ENCODE measurements around the gene CAMK2A. TPM values are rescaled to one million over a fixed set of nuclear protein-coding genes. Genes with fewer than 3 reads are reported as not detected.

Gene CAMK2A
- total RNA-seq, 4 donors from 2014 or later = 32.0 to 78.1 (median 48.6) TPM

DNA sequence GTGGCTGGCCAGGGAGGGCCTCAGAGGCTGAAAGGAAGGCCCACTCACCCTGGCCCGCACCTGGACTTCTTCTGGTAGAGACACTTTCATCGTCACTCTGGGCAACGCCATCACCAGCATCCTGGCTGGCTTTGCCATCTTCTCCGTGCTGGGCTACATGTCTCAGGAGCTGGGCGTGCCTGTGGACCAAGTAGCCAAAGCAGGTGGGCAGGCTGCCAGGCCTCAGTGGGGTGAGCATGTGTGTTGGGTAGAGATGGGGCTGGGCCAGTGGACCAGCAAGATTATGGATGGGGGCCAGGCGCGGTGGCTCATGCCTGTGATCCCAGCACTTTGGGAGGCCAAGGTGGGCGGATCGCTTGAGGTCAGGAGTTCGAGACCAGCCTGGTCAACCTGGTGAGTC lies 87.1 kb downstream of the CAMK2A start:
- no peaks in the 10 kb centered on the region for H3K9me3 ChIP-seq
- ATAC-seq = no peak
- H3K4me1 ChIP-seq = no peaks in the 10 kb centered on the region
- TF ChIP-seq POLR2A (IDR thresholded peaks at IDR 0.05) (no peak), CTCF (IDR thresholded peaks at IDR 0.05 in 4 of 5, conservative IDR thresholded peaks at IDR 0.05 in 1 of 5) (no peak)
- no peak for DNase-seq
- H3K4me3 ChIP-seq = no peak overlapping the region
- no peaks in the 10 kb centered on the region for H3K36me3 ChIP-seq
- in situ Hi-C loops (cut with MboI; ENCODE audit: low sequenced_read_pairs in 4 of 4) (loop anchor here in 1 of 4 donors (25.0 kb wide), 1 partner anchor 165 kb away; no protein-coding TSS in a partner anchor), intact Hi-C loops (cut with DNase I; ENCODE audit: low total_unique reads) (no loop called here)
- no peak overlapping the region for H3K27ac ChIP-seq
- H3K27me3 ChIP-seq = no peaks in the 10 kb centered on the region

- DNase-seq (no peak), ATAC-seq (no peak)
- in situ Hi-C loops (cut with MboI; ENCODE audit: low sequenced_read_pairs in 4 of 4) (no loop called here), intact Hi-C loops (cut with DNase I; ENCODE audit: low total_unique reads) (no loop called here)
- H3K4me1 ChIP-seq = no peaks in the 10 kb centered on the region
- H3K4me3 ChIP-seq = no peak overlapping the region
- TF ChIP-seq CTCF (IDR thresholded peaks at IDR 0.05 in 4 of 5, conservative IDR thresholded peaks at IDR 0.05 in 1 of 5) (no peak), POLR2A (IDR thresholded peaks at IDR 0.05) (no peak)
- no peak overlapping the region for H3K27ac ChIP-seq
- H3K9me3 ChIP-seq = no peaks in the 10 kb centered on the region
- no peaks in the 10 kb centered on the region for H3K27me3 ChIP-seq
- H3K36me3 ChIP-seq = no peaks in the 10 kb centered on the region
These were observed 92.1 kb downstream of the CAMK2A start for GRCh38 chr5:150197476-150197875.

DNA sequence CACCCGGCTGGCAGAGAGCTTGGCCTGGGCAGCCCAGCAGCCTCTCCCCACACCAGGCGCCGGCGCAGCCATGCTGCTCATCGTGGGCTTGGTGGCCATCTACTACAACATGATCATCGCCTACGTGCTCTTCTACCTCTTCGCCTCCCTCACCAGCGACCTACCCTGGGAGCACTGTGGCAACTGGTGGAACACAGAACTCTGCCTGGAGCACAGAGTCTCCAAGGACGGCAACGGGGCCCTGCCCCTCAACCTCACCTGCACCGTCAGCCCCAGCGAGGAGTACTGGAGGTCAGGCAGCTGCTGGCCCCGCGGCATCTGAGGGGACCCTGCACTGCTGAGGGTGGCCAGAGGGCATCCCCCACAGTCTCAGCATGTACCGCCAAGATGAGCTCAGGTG lies 92.6 kb downstream of the CAMK2A start:
- in situ Hi-C loops (cut with MboI; ENCODE audit: low sequenced_read_pairs in 4 of 4) (no loop called here), intact Hi-C loops (cut with DNase I; ENCODE audit: low total_unique reads) (no loop called here)
- Histone ChIP-seq H3K36me3 (no peaks in the 10 kb centered on the region), H3K9me3 (no peaks in the 10 kb centered on the region), H3K4me3 (no peak overlapping the region), H3K27me3 (no peaks in the 10 kb centered on the region), H3K27ac (no peak overlapping the region), H3K4me1 (no peaks in the 10 kb centered on the region)
- no peak for ATAC-seq
- TF ChIP-seq POLR2A (IDR thresholded peaks at IDR 0.05) = no peak
- TF ChIP-seq CTCF (IDR thresholded peaks at IDR 0.05 in 4 of 5, conservative IDR thresholded peaks at IDR 0.05 in 1 of 5) = no peak
- no peak for DNase-seq

- no peaks in the 10 kb centered on the region for H3K27me3 ChIP-seq
- H3K9me3 ChIP-seq = no peaks in the 10 kb centered on the region
- H3K4me3 ChIP-seq = no peak overlapping the region
- ATAC-seq (no peak), DNase-seq (no peak)
- in situ Hi-C loops (cut with MboI; ENCODE audit: low sequenced_read_pairs in 4 of 4) (no loop called here), intact Hi-C loops (cut with DNase I; ENCODE audit: low total_unique reads) (no loop called here)
- H3K4me1 ChIP-seq = no peaks in the 10 kb centered on the region
- TF ChIP-seq POLR2A (IDR thresholded peaks at IDR 0.05) = no peak
- no peak for TF ChIP-seq CTCF (IDR thresholded peaks at IDR 0.05 in 4 of 5, conservative IDR thresholded peaks at IDR 0.05 in 1 of 5)
- no peaks in the 10 kb centered on the region for H3K36me3 ChIP-seq
- no peak overlapping the region for H3K27ac ChIP-seq
These were observed 93.1 kb downstream of the CAMK2A start for GRCh38 chr5:150196514-150196913.

All from gastrocnemius medialis (tissue), 4 donors.